Right lobe of liver (tissue), 4 donors: ENCODE results near the gene LHCGR.
"Not testable (repeated sequence)": the region's sequence is repeated elsewhere in the genome, so short reads cannot be mapped to it uniquely, and the experiment has no call there.

ENCODE experiments used
- CTCF ChIP-seq, 4 donors: fragments of 200-600 bp in 3 of 4; fragments of 450-650 bp in 1 of 4; IDR thresholded peaks; one replicate each; pipeline versions ENCODE4 v1.5.1 to v1.8.0; 2016 to 2022; ENCODE audit warnings: antibody characterized with exemption in 4 of 4, mild to moderate bottlenecking in 2 of 4
- POLR2A ChIP-seq: fragments of 450-650 bp; IDR thresholded peaks from one replicate; pipeline ENCODE4 v1.6.1; 2017; ENCODE audit warnings: antibody characterized with exemption, mild to moderate bottlenecking
- donor health status: DM: no; HTN: no; CAD: no.
- donor health status: DM: no; HTN: no; CAD: no.
- donor health status: DM: no; HTN: yes; CAD: no.

GRCh38 chr2:48703621-48704020 lies 51.9 kb downstream of the LHCGR start:
- not testable (repeated sequence) for TF ChIP-seq CTCF (IDR thresholded peaks at IDR 0.05); POLR2A
